Measurements from ENCODE around the gene GSKIP.

Gene GSKIP

DNA sequence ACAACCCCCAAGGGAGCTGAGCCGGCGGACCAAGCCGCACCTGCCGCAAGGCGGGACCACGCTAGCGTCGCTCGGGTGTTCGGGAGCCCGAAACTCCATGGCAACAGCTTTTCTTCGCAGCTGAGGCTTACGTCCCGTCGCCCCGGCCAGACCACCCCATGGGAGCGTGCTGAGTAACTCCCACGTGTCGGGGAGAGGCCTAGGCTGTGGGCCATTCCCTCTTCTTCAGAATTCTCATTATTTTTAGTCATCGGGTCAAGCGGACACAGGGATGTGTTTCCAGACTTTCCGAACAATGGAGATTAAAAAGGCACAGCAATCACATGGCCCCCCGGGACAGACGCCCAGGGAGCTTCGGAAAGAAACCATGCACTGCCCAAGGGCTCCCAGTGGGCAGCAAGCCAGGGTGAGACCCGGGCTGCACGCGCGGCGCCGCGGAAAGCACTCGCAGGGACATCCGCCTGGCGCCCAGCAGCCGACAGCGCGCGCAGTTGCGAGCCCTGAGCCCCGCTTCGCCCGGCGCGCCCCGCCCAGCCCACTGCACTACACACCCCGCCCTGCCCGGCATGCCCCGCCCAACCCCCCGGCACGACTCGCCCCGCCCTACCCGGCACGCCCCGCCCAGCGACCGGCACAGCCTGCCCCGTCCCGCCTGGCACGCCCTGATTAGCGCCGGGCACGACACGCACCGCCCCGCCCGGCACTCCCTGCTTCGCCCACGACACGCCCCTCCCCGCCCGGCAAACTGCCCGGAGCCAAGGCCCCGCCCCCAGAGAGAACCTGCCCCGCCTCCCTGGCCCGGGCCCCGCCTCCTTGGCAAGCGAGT is 28.2 kb downstream of the GSKIP start:
- no peaks in the 10 kb centered on the region for H3K9me3 ChIP-seq (ENCODE audit: severe bottlenecking)
- TF ChIP-seq, protein P1, sequence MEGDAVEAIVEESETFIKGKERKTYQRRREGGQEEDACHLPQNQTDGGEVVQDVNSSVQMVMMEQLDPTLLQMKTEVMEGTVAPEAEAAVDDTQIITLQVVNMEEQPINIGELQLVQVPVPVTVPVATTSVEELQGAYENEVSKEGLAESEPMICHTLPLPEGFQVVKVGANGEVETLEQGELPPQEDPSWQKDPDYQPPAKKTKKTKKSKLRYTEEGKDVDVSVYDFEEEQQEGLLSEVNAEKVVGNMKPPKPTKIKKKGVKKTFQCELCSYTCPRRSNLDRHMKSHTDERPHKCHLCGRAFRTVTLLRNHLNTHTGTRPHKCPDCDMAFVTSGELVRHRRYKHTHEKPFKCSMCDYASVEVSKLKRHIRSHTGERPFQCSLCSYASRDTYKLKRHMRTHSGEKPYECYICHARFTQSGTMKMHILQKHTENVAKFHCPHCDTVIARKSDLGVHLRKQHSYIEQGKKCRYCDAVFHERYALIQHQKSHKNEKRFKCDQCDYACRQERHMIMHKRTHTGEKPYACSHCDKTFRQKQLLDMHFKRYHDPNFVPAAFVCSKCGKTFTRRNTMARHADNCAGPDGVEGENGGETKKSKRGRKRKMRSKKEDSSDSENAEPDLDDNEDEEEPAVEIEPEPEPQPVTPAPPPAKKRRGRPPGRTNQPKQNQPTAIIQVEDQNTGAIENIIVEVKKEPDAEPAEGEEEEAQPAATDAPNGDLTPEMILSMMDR (IDR thresholded peaks at IDR 0.05; ENCODE audit: low read depth, low read length) = no peak
- peak; percentile 98 for DNase-seq
- H3K27me3 ChIP-seq (ENCODE audit: insufficient read depth, low read depth, severe bottlenecking) = no peaks in the 10 kb centered on the region
- peaks cover 13% of the 10 kb centered on the region for H3K36me3 ChIP-seq
- peak overlapping the region; percentile 93 for H3K4me3 ChIP-seq (ENCODE audit: low read depth, low read length)
- H3K27ac ChIP-seq = peak overlapping the region; percentile 97

DNA sequence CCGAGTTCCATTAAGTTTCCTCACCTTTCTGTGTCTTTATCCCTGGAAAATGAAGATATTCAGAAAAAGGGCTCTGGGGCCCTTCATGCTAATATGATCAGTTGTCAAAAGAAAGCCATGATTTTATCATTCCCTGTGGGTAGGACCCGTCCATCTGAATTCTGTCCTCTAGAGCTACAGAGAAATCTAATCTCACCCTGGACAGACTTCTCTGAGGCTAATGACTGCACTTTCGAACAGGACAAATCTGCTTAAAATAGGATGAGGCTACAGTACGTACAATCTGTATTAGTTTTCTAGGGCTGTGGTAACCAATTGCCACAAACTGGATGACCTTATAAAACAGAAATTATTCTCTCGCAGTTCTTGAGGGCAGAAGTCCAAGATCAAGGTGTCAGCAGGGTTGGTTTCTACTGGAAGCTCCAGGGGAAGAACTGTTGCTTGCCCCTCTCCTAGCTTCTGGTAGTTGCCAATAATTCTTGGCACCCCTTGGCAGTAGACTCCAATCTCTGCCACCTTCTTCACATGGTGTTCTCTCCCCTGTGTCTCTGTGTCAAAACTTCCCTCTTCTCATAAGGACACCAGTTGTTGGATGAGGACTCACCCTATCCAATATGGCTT is 29.9 kb downstream of the GSKIP start:
- TF ChIP-seq, protein P1 (IDR thresholded peaks at IDR 0.05; ENCODE audit: low read depth, low read length) = no peak
- H3K27ac ChIP-seq = peak overlapping the region; percentile 19; the same call in 1 of the 2 replicates
- no peaks in the 10 kb centered on the region for H3K9me3 ChIP-seq (ENCODE audit: severe bottlenecking)
- H3K27me3 ChIP-seq (ENCODE audit: insufficient read depth, low read depth, severe bottlenecking) = no peaks in the 10 kb centered on the region
- H3K36me3 ChIP-seq = peaks cover 4% of the 10 kb centered on the region; the same call in 1 of the 2 replicates
- peak overlapping the region; percentile 83 for H3K4me3 ChIP-seq (ENCODE audit: low read depth, low read length)
- DNase-seq = no peak

DNA sequence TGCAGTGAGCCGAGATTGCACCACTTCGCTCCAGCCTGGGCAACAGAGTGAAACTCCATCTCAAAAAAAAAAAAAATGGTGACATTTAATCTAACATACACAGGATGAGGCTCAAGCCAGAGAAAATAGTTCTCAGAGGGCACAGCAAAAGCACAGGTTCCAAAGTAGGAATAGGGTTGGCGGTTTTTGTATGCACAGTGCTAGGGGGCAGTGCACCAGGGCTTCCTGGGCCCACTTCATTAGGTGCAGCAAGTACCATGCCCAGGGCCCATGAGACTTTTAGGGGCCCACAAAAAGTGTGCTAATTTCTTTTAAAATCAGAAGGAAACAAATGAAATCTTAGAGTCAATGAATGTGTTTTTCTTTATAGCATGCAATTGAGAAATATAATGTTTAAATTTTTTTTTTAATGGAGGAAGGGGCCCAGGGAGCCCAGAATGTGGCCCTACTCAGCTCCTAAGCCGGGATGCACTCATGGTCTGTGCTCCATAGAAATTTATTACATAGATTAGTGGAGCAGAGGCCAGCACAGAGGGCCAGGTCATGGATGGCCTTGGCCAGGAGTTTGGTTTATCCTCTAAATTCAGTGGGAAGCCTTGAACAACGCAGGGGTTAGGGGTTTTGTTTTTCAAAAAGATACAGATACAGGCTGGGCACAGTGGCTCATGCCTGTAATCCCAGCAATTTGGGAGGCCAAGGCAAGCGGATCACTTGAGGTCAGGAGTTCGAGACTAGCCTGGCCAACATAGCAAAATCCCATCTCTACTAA is 30.9 kb downstream of the GSKIP start:
- Histone ChIP-seq H3K4me3 (ENCODE audit: low read depth, low read length) (no peak overlapping the region), H3K27me3 (ENCODE audit: insufficient read depth, low read depth, severe bottlenecking) (no peaks in the 10 kb centered on the region), H3K36me3 (no peaks in the 10 kb centered on the region; the same call in 1 of the 2 replicates), H3K27ac (no peak overlapping the region), H3K9me3 (ENCODE audit: severe bottlenecking) (no peaks in the 10 kb centered on the region)
- no peak for DNase-seq
- TF ChIP-seq, protein P1 (IDR thresholded peaks at IDR 0.05; ENCODE audit: low read depth, low read length) = no peak

DNA sequence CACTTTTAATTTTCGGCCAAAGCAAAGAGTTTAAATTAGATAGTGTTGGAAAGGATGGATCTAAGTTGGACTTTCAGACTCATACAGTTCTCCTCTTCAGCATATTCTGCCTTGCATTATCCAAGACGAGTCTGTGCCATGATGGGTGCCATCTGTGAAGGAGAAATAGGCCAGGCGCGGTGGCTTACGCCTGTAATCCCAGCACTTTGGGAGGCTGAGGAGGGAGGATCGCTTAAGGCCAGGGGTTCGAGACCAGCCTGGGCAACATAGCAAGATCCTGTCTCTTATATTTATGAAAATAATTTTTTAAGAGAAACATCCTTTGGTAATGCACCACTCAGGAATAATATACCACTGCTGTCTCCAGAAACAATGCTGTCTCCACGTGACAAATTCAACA is 35.1 kb downstream of the GSKIP start:
- DNase-seq = no peak
- no peaks in the 10 kb centered on the region for H3K36me3 ChIP-seq
- H3K27me3 ChIP-seq (ENCODE audit: insufficient read depth, low read depth, severe bottlenecking) = no peaks in the 10 kb centered on the region
- TF ChIP-seq, protein P1 (IDR thresholded peaks at IDR 0.05; ENCODE audit: low read depth, low read length) = no peak
- no peak overlapping the region for H3K27ac ChIP-seq
- H3K4me3 ChIP-seq (ENCODE audit: low read depth, low read length) = no peak overlapping the region
- no peaks in the 10 kb centered on the region for H3K9me3 ChIP-seq (ENCODE audit: severe bottlenecking)

DNA sequence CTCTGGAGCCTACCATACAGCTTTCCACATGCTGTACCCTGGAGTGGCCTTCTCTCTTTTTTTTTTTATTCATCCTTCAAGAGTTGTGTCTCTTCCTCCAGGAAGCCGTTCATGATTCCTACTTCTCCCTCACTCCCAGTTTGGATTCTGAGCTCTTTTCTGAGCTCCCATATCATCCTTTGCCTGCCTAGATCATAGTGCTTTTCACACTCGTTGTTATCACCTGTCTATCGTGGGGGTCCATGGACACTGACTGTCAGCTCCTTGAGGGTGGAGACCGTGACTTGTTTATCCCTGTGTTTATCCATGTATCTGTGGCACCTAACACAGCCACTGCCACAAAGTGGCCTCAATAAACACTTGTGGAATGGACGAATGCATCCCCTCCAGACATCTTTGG is 35.6 kb downstream of the GSKIP start:
- no peaks in the 10 kb centered on the region for H3K27me3 ChIP-seq (ENCODE audit: insufficient read depth, low read depth, severe bottlenecking)
- no peak overlapping the region for H3K27ac ChIP-seq
- H3K36me3 ChIP-seq = no peaks in the 10 kb centered on the region
- H3K9me3 ChIP-seq (ENCODE audit: severe bottlenecking) = no peaks in the 10 kb centered on the region
- TF ChIP-seq, protein P1 (IDR thresholded peaks at IDR 0.05; ENCODE audit: low read depth, low read length) = no peak
- no peak for DNase-seq
- H3K4me3 ChIP-seq (ENCODE audit: low read depth, low read length) = no peak overlapping the region

Data from WERI-Rb-1 (cell line).